Panc1 (cell line): ENCODE data around the gene C6orf89. TPM values are rescaled to one million over a fixed set of nuclear protein-coding genes. Genes with fewer than 3 reads are reported as not detected.

Experiments
- ATAC-seq: fragments of 200-7000 bp; cut with Tn5 transposase; 2 replicates; pipeline ENCODE4 v1.9.1; 2020; ENCODE audit warnings: mild to moderate bottlenecking, moderate library complexity
- BruUV-seq: library from RNA; stranded (reverse); fragments of 400-500 nt; replicated peaks from 2 replicates; lab custom pipeline; 2021; lab: Mats Ljungman, UMichigan
- CTCF ChIA-PET: fragments of 300-600 bp; sonication (Branson Sonifier 250); formaldehyde crosslinking; loops from one replicate; lab custom pipeline; 2022; ENCODE audit warnings: antibody characterized with exemption; lab: Charles Lee
- POLR2A ChIA-PET: fragments of 300-600 bp; sonication (Branson Sonifier 250); formaldehyde crosslinking; loops from one replicate; lab custom pipeline; 2022; ENCODE audit warnings: antibody characterized with exemption; lab: Charles Lee
- DNase-seq: peaks from one replicate; pipeline ENCODE4 v3.0.0-alpha.2; 2010; ENCODE audit warnings: low read depth, low spot score
- H3K27ac ChIP-seq: 2 replicates; pipeline ENCODE4 v1.5.1; 2011; ENCODE audit warnings: mild to moderate bottlenecking, low read length, inconsistent platforms
- H3K27me3 ChIP-seq: fragments of 200-500 bp; sonication (Bioruptor generic); 2 replicates; pipeline ENCODE4 v1.6.0; 2014; ENCODE audit warnings: low read length, inconsistent platforms; ENCODE audit not compliant: control insufficient read depth, insufficient read depth
- H3K36me3 ChIP-seq: fragments of 200-500 bp; sonication (Bioruptor generic); 2 replicates; pipeline ENCODE4 v1.5.1; 2014; ENCODE audit warnings: inconsistent platforms, mild to moderate bottlenecking, low read length, moderate library complexity; ENCODE audit not compliant: control insufficient read depth, insufficient read depth
- H3K4me1 ChIP-seq: 2 replicates; pipeline ENCODE4 v1.5.1; 2011; ENCODE audit warnings: inconsistent platforms, mild to moderate bottlenecking, low read length, moderate library complexity; ENCODE audit not compliant: control insufficient read depth, insufficient read depth
- H3K4me3 ChIP-seq, 2 experiments: 2 replicates each; pipeline ENCODE4 v1.5.1; 2011 to 2012; ENCODE audit warnings: low read depth in 2 of 2, low read length in 2 of 2, mild to moderate bottlenecking in 2 of 2, inconsistent platforms in 1 of 2, moderate library complexity in 1 of 2
- H3K9me3 ChIP-seq: fragments of 200-500 bp; sonication (Bioruptor generic); 2 replicates; pipeline ENCODE4 v1.5.1; 2014; ENCODE audit warnings: low read depth, mild to moderate bottlenecking, inconsistent platforms, low read length, moderate library complexity; ENCODE audit not compliant: control insufficient read depth, insufficient read depth
- POLR2AphosphoS5 ChIP-seq: IDR thresholded peaks from 2 replicates; pipeline ENCODE4 v1.6.1; 2012; ENCODE audit warnings: mild to moderate bottlenecking, low read depth, low read length, moderate library complexity
- SIN3A ChIP-seq: IDR thresholded peaks from 2 replicates; pipeline ENCODE4 v1.6.1; 2012; ENCODE audit warnings: low read depth, mild to moderate bottlenecking, low read length, moderate library complexity, borderline replicate concordance; ENCODE audit not compliant: insufficient read depth
- TCF7L2 ChIP-seq: IDR thresholded peaks from 2 replicates; pipeline ENCODE4 v1.6.1; 2011; ENCODE audit warnings: mild to moderate bottlenecking, low read depth, low read length, inconsistent platforms
- in situ Hi-C: cut with HindIII; loops from 2 replicates; pipeline ENCODE4 v1.10.0; 2016; ENCODE audit warnings: low sequenced_read_pairs, low pct_unique_long_range_greater_than_20kb
- intact Hi-C: fragments of 100-400 bp; cut with micrococcal nuclease; formaldehyde crosslinking; loops from one replicate; pipeline ENCODE4 v1.10.0; 2022; ENCODE audit not compliant: unreplicated experiment
- total RNA-seq: library from RNA; stranded (reverse); gene quantifications from one replicate; pipeline ENCODE4 v1.2.1, GENCODE V29; 2021; ENCODE audit not compliant: unreplicated experiment
- TF ChIP-seq, protein P1 (sequence below), 2 experiments: IDR thresholded peaks; 2 replicates each; pipeline ENCODE4 v1.6.1; 2011 to 2012; ENCODE audit warnings: low read depth in 2 of 2, control low read depth in 1 of 2, low read length in 1 of 2, mild to moderate bottlenecking in 1 of 2, moderate library complexity in 1 of 2; ENCODE audit not compliant: insufficient read depth in 1 of 2
- TF ChIP-seq, protein P2 (sequence below): fragments of 450-650 bp; IDR thresholded peaks from 2 replicates; pipeline ENCODE4 v1.5.1; 2017; ENCODE audit warnings: mild to moderate bottlenecking

The C6orf89 gene
- total RNA-seq, 1 experiment from 2014 or later: 59.2 TPM

DNA sequence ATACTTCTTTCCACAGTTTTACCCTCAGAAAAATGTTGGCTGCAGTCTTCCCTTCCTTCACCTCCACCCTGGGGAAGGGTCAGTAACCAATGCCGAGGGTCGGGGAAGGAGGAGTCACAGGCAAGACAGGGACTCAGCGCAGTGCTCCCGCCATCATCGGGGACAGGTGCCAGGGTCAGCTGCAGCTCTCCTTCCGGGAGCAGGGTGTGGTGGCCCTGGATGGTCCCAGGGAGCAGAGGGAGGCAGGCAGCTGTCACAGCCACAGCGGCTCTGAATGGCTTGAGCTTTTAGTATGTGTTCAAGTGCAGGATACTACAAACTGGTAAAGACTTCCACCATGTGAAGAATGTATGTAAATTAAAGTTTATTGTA lies 42.8 kb downstream of the C6orf89 start:
- Histone ChIP-seq H3K36me3 (no peaks in the 10 kb centered on the region), H3K9me3 (no peaks in the 10 kb centered on the region), H3K27ac (no peak overlapping the region), H3K27me3 (no peaks in the 10 kb centered on the region), H3K4me3 (no peak overlapping the region), H3K4me1 (no peaks in the 10 kb centered on the region)
- ChIA-PET CTCF (no interaction called here), POLR2A (no interaction called here)
- intact Hi-C loops (no loop called here), in situ Hi-C loops (no loop called here)
- no TSS peak for BruUV-seq
- no peak for TF ChIP-seq TCF7L2
- TF ChIP-seq, protein P1, sequence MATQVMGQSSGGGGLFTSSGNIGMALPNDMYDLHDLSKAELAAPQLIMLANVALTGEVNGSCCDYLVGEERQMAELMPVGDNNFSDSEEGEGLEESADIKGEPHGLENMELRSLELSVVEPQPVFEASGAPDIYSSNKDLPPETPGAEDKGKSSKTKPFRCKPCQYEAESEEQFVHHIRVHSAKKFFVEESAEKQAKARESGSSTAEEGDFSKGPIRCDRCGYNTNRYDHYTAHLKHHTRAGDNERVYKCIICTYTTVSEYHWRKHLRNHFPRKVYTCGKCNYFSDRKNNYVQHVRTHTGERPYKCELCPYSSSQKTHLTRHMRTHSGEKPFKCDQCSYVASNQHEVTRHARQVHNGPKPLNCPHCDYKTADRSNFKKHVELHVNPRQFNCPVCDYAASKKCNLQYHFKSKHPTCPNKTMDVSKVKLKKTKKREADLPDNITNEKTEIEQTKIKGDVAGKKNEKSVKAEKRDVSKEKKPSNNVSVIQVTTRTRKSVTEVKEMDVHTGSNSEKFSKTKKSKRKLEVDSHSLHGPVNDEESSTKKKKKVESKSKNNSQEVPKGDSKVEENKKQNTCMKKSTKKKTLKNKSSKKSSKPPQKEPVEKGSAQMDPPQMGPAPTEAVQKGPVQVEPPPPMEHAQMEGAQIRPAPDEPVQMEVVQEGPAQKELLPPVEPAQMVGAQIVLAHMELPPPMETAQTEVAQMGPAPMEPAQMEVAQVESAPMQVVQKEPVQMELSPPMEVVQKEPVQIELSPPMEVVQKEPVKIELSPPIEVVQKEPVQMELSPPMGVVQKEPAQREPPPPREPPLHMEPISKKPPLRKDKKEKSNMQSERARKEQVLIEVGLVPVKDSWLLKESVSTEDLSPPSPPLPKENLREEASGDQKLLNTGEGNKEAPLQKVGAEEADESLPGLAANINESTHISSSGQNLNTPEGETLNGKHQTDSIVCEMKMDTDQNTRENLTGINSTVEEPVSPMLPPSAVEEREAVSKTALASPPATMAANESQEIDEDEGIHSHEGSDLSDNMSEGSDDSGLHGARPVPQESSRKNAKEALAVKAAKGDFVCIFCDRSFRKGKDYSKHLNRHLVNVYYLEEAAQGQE (IDR thresholded peaks at IDR 0.05; ENCODE audit: insufficient read depth in 1 of 2, low read depth in 2 of 2, low read length in 1 of 2): no peak
- TF ChIP-seq POLR2AphosphoS5: no peak
- TF ChIP-seq, protein P2, sequence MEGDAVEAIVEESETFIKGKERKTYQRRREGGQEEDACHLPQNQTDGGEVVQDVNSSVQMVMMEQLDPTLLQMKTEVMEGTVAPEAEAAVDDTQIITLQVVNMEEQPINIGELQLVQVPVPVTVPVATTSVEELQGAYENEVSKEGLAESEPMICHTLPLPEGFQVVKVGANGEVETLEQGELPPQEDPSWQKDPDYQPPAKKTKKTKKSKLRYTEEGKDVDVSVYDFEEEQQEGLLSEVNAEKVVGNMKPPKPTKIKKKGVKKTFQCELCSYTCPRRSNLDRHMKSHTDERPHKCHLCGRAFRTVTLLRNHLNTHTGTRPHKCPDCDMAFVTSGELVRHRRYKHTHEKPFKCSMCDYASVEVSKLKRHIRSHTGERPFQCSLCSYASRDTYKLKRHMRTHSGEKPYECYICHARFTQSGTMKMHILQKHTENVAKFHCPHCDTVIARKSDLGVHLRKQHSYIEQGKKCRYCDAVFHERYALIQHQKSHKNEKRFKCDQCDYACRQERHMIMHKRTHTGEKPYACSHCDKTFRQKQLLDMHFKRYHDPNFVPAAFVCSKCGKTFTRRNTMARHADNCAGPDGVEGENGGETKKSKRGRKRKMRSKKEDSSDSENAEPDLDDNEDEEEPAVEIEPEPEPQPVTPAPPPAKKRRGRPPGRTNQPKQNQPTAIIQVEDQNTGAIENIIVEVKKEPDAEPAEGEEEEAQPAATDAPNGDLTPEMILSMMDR: no peak
- TF ChIP-seq SIN3A: no peak
- no peak for ATAC-seq
- no peak for DNase-seq

DNA sequence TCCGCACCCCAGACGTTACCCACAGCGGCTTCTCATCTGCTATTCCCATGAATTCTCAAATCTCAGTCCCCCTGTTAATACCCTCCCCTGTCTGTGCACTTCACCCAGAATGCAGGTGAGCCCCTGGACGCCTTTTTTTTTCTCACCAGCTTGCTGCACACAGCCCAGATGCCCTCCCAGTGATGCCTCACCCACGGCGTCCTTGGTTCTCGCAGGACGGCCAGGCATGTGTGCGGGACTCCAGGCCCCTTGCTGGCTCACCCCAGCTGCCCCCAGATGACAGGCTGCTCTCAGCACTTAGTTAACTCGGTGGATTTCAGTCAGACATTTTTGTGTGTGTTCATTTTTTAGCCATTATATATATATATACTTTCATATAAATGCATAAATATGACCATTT lies 43.4 kb downstream of the C6orf89 start:
- ChIA-PET POLR2A (no interaction called here), CTCF (no interaction called here)
- Histone ChIP-seq H3K4me1 (no peaks in the 10 kb centered on the region), H3K9me3 (no peaks in the 10 kb centered on the region), H3K4me3 (no peak overlapping the region), H3K27me3 (no peaks in the 10 kb centered on the region), H3K36me3 (no peaks in the 10 kb centered on the region), H3K27ac (no peak overlapping the region)
- intact Hi-C loops: no loop called here
- ATAC-seq (no peak), DNase-seq (no peak)
- BruUV-seq: no TSS peak
- TF ChIP-seq, protein P1 (IDR thresholded peaks at IDR 0.05; ENCODE audit: insufficient read depth in 1 of 2, low read depth in 2 of 2, low read length in 1 of 2): no peak
- no peak for TF ChIP-seq POLR2AphosphoS5
- no peak for TF ChIP-seq SIN3A
- TF ChIP-seq TCF7L2: no peak
- TF ChIP-seq, protein P2: no peak
- in situ Hi-C loops: no loop called here
